SK-N-SH (cell line): ENCODE measurements around the gene ANKS6. TPM values are rescaled to one million over a fixed set of nuclear protein-coding genes. Genes with fewer than 3 reads are reported as not detected.

ENCODE experiments used
- CTCF ChIA-PET: fragments of 300-600, 350-600 bp; formaldehyde crosslinking; extraction: SDS; loops from one replicate; lab custom pipeline; 2021; lab: Yijun Ruan, JAX
- POLR2A ChIA-PET: fragments of 350-600 bp; sonication (Branson Sonifier 250); formaldehyde crosslinking; extraction: SDS; loops from one replicate; lab custom pipeline; 2020; ENCODE audit warnings: antibody characterized with exemption, inconsistent platforms; lab: Yijun Ruan, JAX
- DNase-seq: peaks from one replicate; pipeline ENCODE4 v3.0.0; 2012
- H2AFZ ChIP-seq: fragments of 200-600 bp; sonication (generic); 2 replicates; pipeline ENCODE4 v1.8.1; 2016; ENCODE audit warnings: antibody characterized with exemption, mild to moderate bottlenecking, low read depth
- H3F3A ChIP-seq: fragments of 200-600 bp; sonication (generic); replicated peaks from 2 replicates; pipeline ENCODE3; 2016; ENCODE audit warnings: antibody characterized with exemption, mild to moderate bottlenecking; ENCODE audit not compliant: insufficient read depth
- H3K27ac ChIP-seq, 2 experiments: fragments of 200-500 bp in 1 of 2; fragments of 200-600 bp in 1 of 2; sonication (Bioruptor generic) in 1 of 2; sonication (generic), shearing (Covaris generic) in 1 of 2; 2 replicates each; pipeline versions ENCODE4 v1.5.1 to v1.6.1; 2014 to 2016; ENCODE audit warnings: low read depth in 2 of 2, inconsistent platforms in 1 of 2, low read length in 1 of 2, mild to moderate bottlenecking in 1 of 2, mixed read lengths in 1 of 2
- H3K27me3 ChIP-seq: fragments of 200-600 bp; sonication (generic), shearing (Covaris generic); 2 replicates; pipeline ENCODE4 v1.6.1; 2016; ENCODE audit warnings: mixed run types; ENCODE audit not compliant: insufficient read depth
- H3K36me3 ChIP-seq, 2 experiments: fragments of 200-500 bp in 1 of 2; fragments of 200-600 bp in 1 of 2; sonication (Bioruptor generic) in 1 of 2; sonication (generic) in 1 of 2; replicated peaks in 1 of 2; 2 replicates each; pipeline versions ENCODE3 to v1.5.1; 2014 to 2016; ENCODE audit warnings: low read length in 1 of 2, mild to moderate bottlenecking in 1 of 2; ENCODE audit not compliant: insufficient read depth in 2 of 2, control insufficient read depth in 1 of 2
- H3K4me1 ChIP-seq, 2 experiments: fragments of 200-500 bp in 1 of 2; fragments of 200-600 bp in 1 of 2; sonication (Bioruptor generic) in 1 of 2; sonication (generic), shearing (Covaris generic) in 1 of 2; 2 replicates each; pipeline versions ENCODE4 v1.5.1 to v1.6.1; 2014 to 2016; ENCODE audit warnings: low read depth in 1 of 2, low read length in 1 of 2, mixed run types in 1 of 2; ENCODE audit not compliant: insufficient read depth in 2 of 2, control insufficient read depth in 1 of 2
- H3K4me2 ChIP-seq: fragments of 200-600 bp; sonication (generic), shearing (Covaris generic); 2 replicates; pipeline ENCODE4 v1.6.1; 2017; ENCODE audit warnings: mixed run types
- H3K4me3 ChIP-seq, 2 experiments: fragments of 200-500 bp in 1 of 2; fragments of 200-600 bp in 1 of 2; sonication (Bioruptor generic) in 1 of 2; sonication (generic), shearing (Covaris generic) in 1 of 2; 2 replicates each; pipeline versions ENCODE4 v1.5.1 to v1.8.1; 2014 to 2016; ENCODE audit warnings: low read depth in 2 of 2, inconsistent platforms in 1 of 2, low read length in 1 of 2, mild to moderate bottlenecking in 1 of 2, mixed read lengths in 1 of 2, moderate library complexity in 1 of 2
- H3K79me2 ChIP-seq: fragments of 200-600 bp; sonication (generic); 2 replicates; pipeline ENCODE4 v1.8.1; 2017; ENCODE audit warnings: mild to moderate bottlenecking; ENCODE audit not compliant: insufficient read depth
- H3K9ac ChIP-seq: fragments of 200-600 bp; sonication (generic); 2 replicates; pipeline ENCODE4 v1.6.1; 2017; ENCODE audit warnings: mixed run types
- H3K9me2 ChIP-seq: fragments of 200-600 bp; sonication (generic); 2 replicates; pipeline ENCODE4 v1.6.1; 2017; ENCODE audit warnings: mixed run types
- H3K9me3 ChIP-seq: fragments of 200-600 bp; sonication (generic); 2 replicates; pipeline ENCODE4 v1.6.1; 2017; ENCODE audit warnings: mixed run types, mild to moderate bottlenecking, moderate library complexity
- H4K20me1 ChIP-seq: fragments of 200-600 bp; sonication (generic); 2 replicates; pipeline ENCODE4 v1.6.1; 2017; ENCODE audit warnings: mild to moderate bottlenecking, mixed run types; ENCODE audit not compliant: insufficient read depth
- CHD2 ChIP-seq: fragments of 150-350 bp; IDR thresholded peaks from 2 replicates; pipeline ENCODE4 v1.6.1; 2018; ENCODE audit warnings: low read length; ENCODE audit not compliant: partially characterized antibody
- ELF1 ChIP-seq: IDR thresholded peaks from 2 replicates; pipeline ENCODE4 v1.4.0; 2012
- FOSL2 ChIP-seq: IDR thresholded peaks from 2 replicates; pipeline ENCODE4 v1.4.0; 2012; ENCODE audit warnings: low read depth, mild to moderate bottlenecking, moderate library complexity, borderline replicate concordance
- GABPA ChIP-seq: IDR thresholded peaks from 2 replicates; pipeline ENCODE4 v1.4.0; 2012; ENCODE audit warnings: low read depth, mild to moderate bottlenecking
- MXI1 ChIP-seq: IDR thresholded peaks from 2 replicates; pipeline ENCODE4 v1.6.1; 2012; ENCODE audit warnings: mild to moderate bottlenecking, low read depth, low read length, improper control_type of control experiment
- NFIC ChIP-seq: IDR thresholded peaks from 2 replicates; pipeline ENCODE4 v1.4.0; 2012; ENCODE audit warnings: borderline replicate concordance
- POLR2AphosphoS5 ChIP-seq: IDR thresholded peaks from 2 replicates; pipeline ENCODE4 v1.6.1; 2012; ENCODE audit warnings: low read depth, low read length
- RAD21 ChIP-seq: IDR thresholded peaks from 2 replicates; pipeline ENCODE4 v1.6.1; 2012; ENCODE audit warnings: mild to moderate bottlenecking, low read length
- RFX5 ChIP-seq: IDR thresholded peaks from 2 replicates; pipeline ENCODE4 v1.6.1; 2012; ENCODE audit warnings: mild to moderate bottlenecking, improper control_type of control experiment, low read length
- WGBS: methylation state at CpG from one replicate; pipeline ENCODE4 v1.1.6; 2017; ENCODE audit warnings: low lambda C conversion rate; 5-methylcytosine and 5-hydroxymethylcytosine counted together
- polyA plus RNA-seq, 3 experiments: library from polyadenylated mRNA; depleted of rRNA; stranded (reverse); fragments of >200 nt; gene quantifications; 2 replicates each; pipeline ENCODE4 v1.2.3, GENCODE V29; 2012
- TF ChIP-seq, protein P1 (sequence below): IDR thresholded peaks from 2 replicates; pipeline ENCODE4; 2012
- TF ChIP-seq, protein P2 (sequence below): IDR thresholded peaks from 2 replicates; pipeline ENCODE4 v1.6.1; 2012; ENCODE audit warnings: mild to moderate bottlenecking, low read depth, low read length, moderate library complexity
- TF ChIP-seq, protein P3 (sequence below): fragments of 150-350 bp; IDR thresholded peaks from 2 replicates; pipeline ENCODE4 v1.6.1; 2017; ENCODE audit warnings: antibody characterized with exemption, low read length, low read depth, borderline replicate concordance
- TF ChIP-seq, protein P4 (sequence below): IDR thresholded peaks from 2 replicates; pipeline ENCODE4 v1.4.0; 2012; ENCODE audit warnings: low read depth, borderline replicate concordance
- TF ChIP-seq, protein P5 (sequence below): IDR thresholded peaks from 2 replicates; pipeline ENCODE4 v1.4.0; 2012; ENCODE audit warnings: low read depth, borderline replicate concordance

ANKS6 gene
- polyA plus RNA-seq, 1 of the 3 experiments (the other 2 are of a cell fraction), result 29.3 TPM

DNA sequence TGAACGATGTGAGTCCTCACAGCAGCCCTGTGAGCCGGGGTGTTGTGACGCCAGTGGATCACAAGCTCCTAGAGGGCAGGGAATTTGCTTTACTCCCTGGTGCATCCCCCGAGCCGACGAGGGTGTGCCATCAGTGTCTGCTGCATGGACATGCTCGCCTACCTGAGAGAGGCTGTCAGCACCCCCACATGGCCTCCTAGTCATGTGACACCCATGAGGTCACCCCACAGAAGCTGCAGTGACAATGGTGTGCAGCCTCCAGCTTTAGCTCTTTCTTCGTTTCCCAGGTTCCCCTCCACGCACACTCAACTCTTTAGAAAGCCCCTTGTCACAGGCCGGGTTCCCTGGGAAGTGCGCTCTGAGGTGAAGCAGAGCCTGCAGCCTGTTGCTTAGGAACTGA lies 67.9 kb downstream of the ANKS6 start:
- 81% methylated on average over 7 of the region's 11 CpGs for WGBS
- no peak overlapping the region for H3K27ac ChIP-seq
- no peaks in the 10 kb centered on the region; the same call in 1 of the 2 replicates for H3K27me3 ChIP-seq
- no peaks in the 10 kb centered on the region for H3K9me3 ChIP-seq
- H3K9ac ChIP-seq, result no peak overlapping the region
- POLR2A ChIA-PET, result no interaction called here
- TF ChIP-seq, protein P1, sequence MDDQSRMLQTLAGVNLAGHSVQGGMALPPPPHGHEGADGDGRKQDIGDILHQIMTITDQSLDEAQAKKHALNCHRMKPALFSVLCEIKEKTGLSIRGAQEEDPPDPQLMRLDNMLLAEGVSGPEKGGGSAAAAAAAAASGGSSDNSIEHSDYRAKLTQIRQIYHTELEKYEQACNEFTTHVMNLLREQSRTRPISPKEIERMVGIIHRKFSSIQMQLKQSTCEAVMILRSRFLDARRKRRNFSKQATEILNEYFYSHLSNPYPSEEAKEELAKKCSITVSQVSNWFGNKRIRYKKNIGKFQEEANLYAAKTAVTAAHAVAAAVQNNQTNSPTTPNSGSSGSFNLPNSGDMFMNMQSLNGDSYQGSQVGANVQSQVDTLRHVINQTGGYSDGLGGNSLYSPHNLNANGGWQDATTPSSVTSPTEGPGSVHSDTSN, result no peak
- TF ChIP-seq, protein P2, sequence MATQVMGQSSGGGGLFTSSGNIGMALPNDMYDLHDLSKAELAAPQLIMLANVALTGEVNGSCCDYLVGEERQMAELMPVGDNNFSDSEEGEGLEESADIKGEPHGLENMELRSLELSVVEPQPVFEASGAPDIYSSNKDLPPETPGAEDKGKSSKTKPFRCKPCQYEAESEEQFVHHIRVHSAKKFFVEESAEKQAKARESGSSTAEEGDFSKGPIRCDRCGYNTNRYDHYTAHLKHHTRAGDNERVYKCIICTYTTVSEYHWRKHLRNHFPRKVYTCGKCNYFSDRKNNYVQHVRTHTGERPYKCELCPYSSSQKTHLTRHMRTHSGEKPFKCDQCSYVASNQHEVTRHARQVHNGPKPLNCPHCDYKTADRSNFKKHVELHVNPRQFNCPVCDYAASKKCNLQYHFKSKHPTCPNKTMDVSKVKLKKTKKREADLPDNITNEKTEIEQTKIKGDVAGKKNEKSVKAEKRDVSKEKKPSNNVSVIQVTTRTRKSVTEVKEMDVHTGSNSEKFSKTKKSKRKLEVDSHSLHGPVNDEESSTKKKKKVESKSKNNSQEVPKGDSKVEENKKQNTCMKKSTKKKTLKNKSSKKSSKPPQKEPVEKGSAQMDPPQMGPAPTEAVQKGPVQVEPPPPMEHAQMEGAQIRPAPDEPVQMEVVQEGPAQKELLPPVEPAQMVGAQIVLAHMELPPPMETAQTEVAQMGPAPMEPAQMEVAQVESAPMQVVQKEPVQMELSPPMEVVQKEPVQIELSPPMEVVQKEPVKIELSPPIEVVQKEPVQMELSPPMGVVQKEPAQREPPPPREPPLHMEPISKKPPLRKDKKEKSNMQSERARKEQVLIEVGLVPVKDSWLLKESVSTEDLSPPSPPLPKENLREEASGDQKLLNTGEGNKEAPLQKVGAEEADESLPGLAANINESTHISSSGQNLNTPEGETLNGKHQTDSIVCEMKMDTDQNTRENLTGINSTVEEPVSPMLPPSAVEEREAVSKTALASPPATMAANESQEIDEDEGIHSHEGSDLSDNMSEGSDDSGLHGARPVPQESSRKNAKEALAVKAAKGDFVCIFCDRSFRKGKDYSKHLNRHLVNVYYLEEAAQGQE, result no peak
- TF ChIP-seq RFX5 (no peak), NFIC (no peak), ELF1 (no peak), GABPA (no peak), RAD21 (no peak), FOSL2 (no peak), POLR2AphosphoS5 (no peak), MXI1 (no peak), CHD2 (no peak)
- TF ChIP-seq, protein P3, sequence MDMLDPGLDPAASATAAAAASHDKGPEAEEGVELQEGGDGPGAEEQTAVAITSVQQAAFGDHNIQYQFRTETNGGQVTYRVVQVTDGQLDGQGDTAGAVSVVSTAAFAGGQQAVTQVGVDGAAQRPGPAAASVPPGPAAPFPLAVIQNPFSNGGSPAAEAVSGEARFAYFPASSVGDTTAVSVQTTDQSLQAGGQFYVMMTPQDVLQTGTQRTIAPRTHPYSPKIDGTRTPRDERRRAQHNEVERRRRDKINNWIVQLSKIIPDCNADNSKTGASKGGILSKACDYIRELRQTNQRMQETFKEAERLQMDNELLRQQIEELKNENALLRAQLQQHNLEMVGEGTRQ, result no peak
- TF ChIP-seq, protein P4, sequence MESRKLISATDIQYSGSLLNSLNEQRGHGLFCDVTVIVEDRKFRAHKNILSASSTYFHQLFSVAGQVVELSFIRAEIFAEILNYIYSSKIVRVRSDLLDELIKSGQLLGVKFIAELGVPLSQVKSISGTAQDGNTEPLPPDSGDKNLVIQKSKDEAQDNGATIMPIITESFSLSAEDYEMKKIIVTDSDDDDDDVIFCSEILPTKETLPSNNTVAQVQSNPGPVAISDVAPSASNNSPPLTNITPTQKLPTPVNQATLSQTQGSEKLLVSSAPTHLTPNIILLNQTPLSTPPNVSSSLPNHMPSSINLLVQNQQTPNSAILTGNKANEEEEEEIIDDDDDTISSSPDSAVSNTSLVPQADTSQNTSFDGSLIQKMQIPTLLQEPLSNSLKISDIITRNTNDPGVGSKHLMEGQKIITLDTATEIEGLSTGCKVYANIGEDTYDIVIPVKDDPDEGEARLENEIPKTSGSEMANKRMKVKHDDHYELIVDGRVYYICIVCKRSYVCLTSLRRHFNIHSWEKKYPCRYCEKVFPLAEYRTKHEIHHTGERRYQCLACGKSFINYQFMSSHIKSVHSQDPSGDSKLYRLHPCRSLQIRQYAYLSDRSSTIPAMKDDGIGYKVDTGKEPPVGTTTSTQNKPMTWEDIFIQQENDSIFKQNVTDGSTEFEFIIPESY, result no peak
- TF ChIP-seq, protein P5, sequence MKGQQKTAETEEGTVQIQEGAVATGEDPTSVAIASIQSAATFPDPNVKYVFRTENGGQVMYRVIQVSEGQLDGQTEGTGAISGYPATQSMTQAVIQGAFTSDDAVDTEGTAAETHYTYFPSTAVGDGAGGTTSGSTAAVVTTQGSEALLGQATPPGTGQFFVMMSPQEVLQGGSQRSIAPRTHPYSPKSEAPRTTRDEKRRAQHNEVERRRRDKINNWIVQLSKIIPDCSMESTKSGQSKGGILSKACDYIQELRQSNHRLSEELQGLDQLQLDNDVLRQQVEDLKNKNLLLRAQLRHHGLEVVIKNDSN, result no peak
- no peaks in the 10 kb centered on the region for H3K9me2 ChIP-seq
- no peaks in the 10 kb centered on the region for H3K79me2 ChIP-seq
- H3K4me3 ChIP-seq, result no peak overlapping the region
- H3K36me3 ChIP-seq, result peaks cover 0 to 6% of the 10 kb centered on the region in 2 experiments
- H3F3A ChIP-seq, result no peaks in the 10 kb centered on the region
- no peak overlapping the region for H2AFZ ChIP-seq
- CTCF ChIA-PET, result interaction anchor here (0.8 to 1.4 kb wide), 3 partner anchors 31 to 192 kb away, joined by 3 read pairs; no protein-coding TSS in a partner anchor
- no peak overlapping the region for H3K4me2 ChIP-seq
- no peaks in the 10 kb centered on the region for H3K4me1 ChIP-seq
- DNase-seq, result no peak
- no peaks in the 10 kb centered on the region for H4K20me1 ChIP-seq
